ENCODE results near the gene NR6A1. TPM values are rescaled to one million over a fixed set of nuclear protein-coding genes. Genes with fewer than 3 reads are reported as not detected.

Gene NR6A1
- polyA plus RNA-seq, 2 donors, result 0.68 to 1.4 TPM

GRCh38 chr9:124527781-124528180 lies 243.3 kb downstream of the NR6A1 start:
- Histone ChIP-seq H3K27me3 (ENCODE audit: control insufficient read depth in 1 of 2, insufficient read depth in 2 of 2, low read length in 2 of 2) (no peaks in the 10 kb centered on the region), H3K9me3 (ENCODE audit: control insufficient read depth in 2 of 2, insufficient read depth in 1 of 2, low read depth in 1 of 2, low read length in 1 of 2) (no peaks in the 10 kb centered on the region), H3K36me3 (ENCODE audit: control insufficient read depth in 2 of 2, insufficient read depth in 2 of 2, low read length in 1 of 2) (peaks cover 0 to 8% of the 10 kb centered on the region in 2 donors), H3K4me3 (ENCODE audit: low read depth in 1 of 2, low read length in 2 of 2) (no peak overlapping the region), H3K4me1 (ENCODE audit: control insufficient read depth in 2 of 2, insufficient read depth in 2 of 2, low read length in 1 of 2) (no peaks in the 10 kb centered on the region), H3K27ac (ENCODE audit: low read depth in 2 of 2, low read length in 1 of 2) (no peak overlapping the region)
- WGBS, 2 donors, result 83% methylated on average over 3 of the region's 3 CpGs

DNA sequence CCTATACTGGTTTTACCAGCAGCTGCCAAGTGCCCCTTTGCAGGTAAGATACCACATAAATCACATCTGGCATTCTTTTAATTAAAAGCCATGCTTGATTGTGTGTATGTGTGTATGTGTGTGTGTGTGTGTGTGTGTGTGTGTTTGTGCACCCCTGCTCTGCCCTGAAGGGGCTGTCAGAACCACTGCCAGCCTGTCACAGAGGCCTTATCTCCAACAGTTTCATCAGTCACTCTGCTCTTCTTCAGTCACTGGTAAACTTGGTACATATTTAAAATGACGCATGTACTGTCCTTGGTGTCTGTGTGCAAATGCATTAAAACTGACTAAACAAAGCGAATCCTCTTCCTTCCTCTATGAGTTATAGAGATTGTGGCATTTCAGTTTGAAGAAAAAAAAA lies 244.9 kb downstream of the NR6A1 start:
- H3K27ac ChIP-seq (ENCODE audit: low read depth in 2 of 2, low read length in 1 of 2), result no peak overlapping the region
- H3K36me3 ChIP-seq (ENCODE audit: control insufficient read depth in 2 of 2, insufficient read depth in 2 of 2, low read length in 1 of 2), result peaks cover 0 to 5% of the 10 kb centered on the region in 2 donors
- H3K9me3 ChIP-seq (ENCODE audit: control insufficient read depth in 2 of 2, insufficient read depth in 1 of 2, low read depth in 1 of 2, low read length in 1 of 2), result no peaks in the 10 kb centered on the region
- no peaks in the 10 kb centered on the region for H3K27me3 ChIP-seq (ENCODE audit: control insufficient read depth in 1 of 2, insufficient read depth in 2 of 2, low read length in 2 of 2)
- H3K4me1 ChIP-seq (ENCODE audit: control insufficient read depth in 2 of 2, insufficient read depth in 2 of 2, low read length in 1 of 2), result no peaks in the 10 kb centered on the region
- no peak overlapping the region for H3K4me3 ChIP-seq (ENCODE audit: low read depth in 1 of 2, low read length in 2 of 2)
- 90 to 91% methylated on average over 2 of the region's 2 CpGs for WGBS, 2 donors

- H3K36me3 ChIP-seq (ENCODE audit: control insufficient read depth in 2 of 2, insufficient read depth in 2 of 2, low read length in 1 of 2), result peaks cover 0 to 5% of the 10 kb centered on the region in 2 donors
- H3K4me1 ChIP-seq (ENCODE audit: control insufficient read depth in 2 of 2, insufficient read depth in 2 of 2, low read length in 1 of 2), result no peaks in the 10 kb centered on the region
- H3K4me3 ChIP-seq (ENCODE audit: low read depth in 1 of 2, low read length in 2 of 2), result no peak overlapping the region
- no peak overlapping the region for H3K27ac ChIP-seq (ENCODE audit: low read depth in 2 of 2, low read length in 1 of 2)
- WGBS, 2 donors, result 80 to 82% methylated on average over 7 of the region's 7 CpGs
- H3K9me3 ChIP-seq (ENCODE audit: control insufficient read depth in 2 of 2, insufficient read depth in 1 of 2, low read depth in 1 of 2, low read length in 1 of 2), result no peaks in the 10 kb centered on the region
- H3K27me3 ChIP-seq (ENCODE audit: control insufficient read depth in 1 of 2, insufficient read depth in 2 of 2, low read length in 2 of 2), result no peaks in the 10 kb centered on the region
Measured at GRCh38 chr9:124522121-124523098, 248.7 kb downstream of the NR6A1 start.

- H3K36me3 ChIP-seq (ENCODE audit: control insufficient read depth in 2 of 2, insufficient read depth in 2 of 2, low read length in 1 of 2), result peaks cover 0 to 2% of the 10 kb centered on the region in 2 donors
- H3K4me1 ChIP-seq (ENCODE audit: control insufficient read depth in 2 of 2, insufficient read depth in 2 of 2, low read length in 1 of 2), result no peaks in the 10 kb centered on the region
- H3K27me3 ChIP-seq (ENCODE audit: control insufficient read depth in 1 of 2, insufficient read depth in 2 of 2, low read length in 2 of 2), result no peaks in the 10 kb centered on the region
- 86 to 93% methylated on average over 3 of the region's 3 CpGs for WGBS, 2 donors
- no peaks in the 10 kb centered on the region for H3K9me3 ChIP-seq (ENCODE audit: control insufficient read depth in 2 of 2, insufficient read depth in 1 of 2, low read depth in 1 of 2, low read length in 1 of 2)
- H3K4me3 ChIP-seq (ENCODE audit: low read depth in 1 of 2, low read length in 2 of 2), result no peak overlapping the region
- no peak overlapping the region for H3K27ac ChIP-seq (ENCODE audit: low read depth in 2 of 2, low read length in 1 of 2)
Measured at GRCh38 chr9:124521142-124521541, 250.0 kb downstream of the NR6A1 start.

GRCh38 chr9:124520206-124520596 lies 250.9 kb downstream of the NR6A1 start:
- H3K9me3 ChIP-seq (ENCODE audit: control insufficient read depth in 2 of 2, insufficient read depth in 1 of 2, low read depth in 1 of 2, low read length in 1 of 2), result no peaks in the 10 kb centered on the region
- H3K4me1 ChIP-seq (ENCODE audit: control insufficient read depth in 2 of 2, insufficient read depth in 2 of 2, low read length in 1 of 2), result no peaks in the 10 kb centered on the region
- H3K27ac ChIP-seq (ENCODE audit: low read depth in 2 of 2, low read length in 1 of 2), result no peak overlapping the region
- no peaks in the 10 kb centered on the region for H3K36me3 ChIP-seq (ENCODE audit: control insufficient read depth in 2 of 2, insufficient read depth in 2 of 2, low read length in 1 of 2)
- 75 to 83% methylated on average over 7 of the region's 7 CpGs for WGBS, 2 donors
- H3K4me3 ChIP-seq (ENCODE audit: low read depth in 1 of 2, low read length in 2 of 2), result no peak overlapping the region
- H3K27me3 ChIP-seq (ENCODE audit: control insufficient read depth in 1 of 2, insufficient read depth in 2 of 2, low read length in 2 of 2), result no peaks in the 10 kb centered on the region

DNA sequence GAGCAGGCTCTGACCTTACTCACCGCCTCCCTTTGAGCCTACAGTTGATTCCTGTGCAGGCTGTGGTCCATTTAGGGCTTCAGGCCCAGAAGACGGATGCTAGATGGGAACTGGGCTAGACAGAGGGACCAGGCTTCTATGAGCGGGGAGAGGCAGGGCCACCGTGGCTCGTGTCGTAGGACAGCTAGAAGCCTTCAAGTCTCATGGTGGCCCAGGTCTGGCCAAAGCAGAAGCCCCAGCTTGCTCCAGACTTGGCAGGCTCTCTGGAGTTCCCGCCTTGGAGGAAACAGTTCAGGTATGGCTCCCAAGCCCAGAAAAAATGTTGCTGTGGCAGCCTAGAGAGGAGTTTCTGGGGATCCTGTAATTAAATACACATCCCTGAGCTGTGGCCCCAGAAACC lies 253.0 kb downstream of the NR6A1 start:
- H3K4me3 ChIP-seq (ENCODE audit: low read depth in 1 of 2, low read length in 2 of 2), result no peak overlapping the region
- WGBS, 2 donors, result 91 to 97% methylated on average over 7 of the region's 7 CpGs
- no peaks in the 10 kb centered on the region for H3K9me3 ChIP-seq (ENCODE audit: control insufficient read depth in 2 of 2, insufficient read depth in 1 of 2, low read depth in 1 of 2, low read length in 1 of 2)
- H3K27me3 ChIP-seq (ENCODE audit: control insufficient read depth in 1 of 2, insufficient read depth in 2 of 2, low read length in 2 of 2), result no peaks in the 10 kb centered on the region
- no peaks in the 10 kb centered on the region for H3K4me1 ChIP-seq (ENCODE audit: control insufficient read depth in 2 of 2, insufficient read depth in 2 of 2, low read length in 1 of 2)
- no peak overlapping the region for H3K27ac ChIP-seq (ENCODE audit: low read depth in 2 of 2, low read length in 1 of 2)
- no peaks in the 10 kb centered on the region for H3K36me3 ChIP-seq (ENCODE audit: control insufficient read depth in 2 of 2, insufficient read depth in 2 of 2, low read length in 1 of 2)

DNA sequence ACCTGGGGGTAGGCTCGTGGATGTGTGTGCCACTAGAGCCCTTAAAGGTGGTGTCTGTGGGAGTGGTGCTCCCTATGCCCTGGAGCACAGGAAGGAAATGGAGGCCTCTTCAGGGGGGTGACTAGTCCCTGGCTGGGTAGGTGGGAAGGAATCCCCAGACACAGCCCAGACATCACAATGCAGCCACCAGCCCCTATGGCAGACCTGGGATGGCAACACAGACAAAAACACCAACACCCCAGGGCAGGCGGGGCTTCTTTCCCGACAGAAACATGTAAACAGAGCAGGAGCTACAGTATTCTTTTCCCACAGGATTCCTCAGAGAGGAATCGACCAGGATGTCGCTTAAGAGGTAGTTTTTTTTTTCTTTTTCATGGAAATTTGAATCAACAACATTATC lies 253.5 kb downstream of the NR6A1 start:
- Histone ChIP-seq H3K27me3 (ENCODE audit: control insufficient read depth in 1 of 2, insufficient read depth in 2 of 2, low read length in 2 of 2) (no peaks in the 10 kb centered on the region), H3K9me3 (ENCODE audit: control insufficient read depth in 2 of 2, insufficient read depth in 1 of 2, low read depth in 1 of 2, low read length in 1 of 2) (no peaks in the 10 kb centered on the region), H3K4me1 (ENCODE audit: control insufficient read depth in 2 of 2, insufficient read depth in 2 of 2, low read length in 1 of 2) (no peaks in the 10 kb centered on the region), H3K4me3 (ENCODE audit: low read depth in 1 of 2, low read length in 2 of 2) (no peak overlapping the region), H3K36me3 (ENCODE audit: control insufficient read depth in 2 of 2, insufficient read depth in 2 of 2, low read length in 1 of 2) (no peaks in the 10 kb centered on the region), H3K27ac (ENCODE audit: low read depth in 2 of 2, low read length in 1 of 2) (no peak overlapping the region)
- 77 to 82% methylated on average over 5 of the region's 5 CpGs for WGBS, 2 donors

- H3K36me3 ChIP-seq (ENCODE audit: control insufficient read depth in 2 of 2, insufficient read depth in 2 of 2, low read length in 1 of 2), result no peaks in the 10 kb centered on the region
Measured at GRCh38 chr9:124514874-124515273, 256.2 kb downstream of the NR6A1 start.

DNA sequence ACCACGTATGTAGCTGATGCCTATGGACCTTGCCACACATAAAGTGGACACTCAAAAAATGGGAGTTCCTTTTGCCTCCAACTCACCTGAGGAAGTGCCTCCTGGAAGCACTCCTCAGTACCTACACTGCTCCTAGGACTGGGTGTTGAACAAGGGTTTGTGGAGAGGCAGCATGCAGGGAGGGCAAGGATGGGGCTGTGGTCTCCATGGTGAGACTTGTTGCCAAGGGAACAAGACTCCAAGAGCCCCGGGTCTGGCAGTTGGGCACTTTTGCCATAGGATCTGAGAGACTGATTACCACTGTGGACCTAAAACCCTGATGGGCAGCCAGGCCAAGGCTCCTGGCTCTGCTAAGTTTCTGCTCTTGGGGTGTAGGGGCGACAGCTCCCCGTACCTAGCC lies 257.0 kb downstream of the NR6A1 start:
- whole genome bisulfite sequencing, 2 donors, result 75 to 82% methylated on average over 4 of the region's 4 CpGs
- Histone ChIP-seq H3K36me3 (ENCODE audit: control insufficient read depth in 2 of 2, insufficient read depth in 2 of 2, low read length in 1 of 2) (no peaks in the 10 kb centered on the region), H3K27ac (ENCODE audit: low read depth in 2 of 2, low read length in 1 of 2) (no peak overlapping the region), H3K27me3 (ENCODE audit: control insufficient read depth in 1 of 2, insufficient read depth in 2 of 2, low read length in 2 of 2) (no peaks in the 10 kb centered on the region), H3K4me1 (ENCODE audit: control insufficient read depth in 2 of 2, insufficient read depth in 2 of 2, low read length in 1 of 2) (peaks cover 0 to 3% of the 10 kb centered on the region in 2 donors), H3K9me3 (ENCODE audit: control insufficient read depth in 2 of 2, insufficient read depth in 1 of 2, low read depth in 1 of 2, low read length in 1 of 2) (no peaks in the 10 kb centered on the region), H3K4me3 (ENCODE audit: low read depth in 1 of 2, low read length in 2 of 2) (no peak overlapping the region)

More at GRCh38 chr9:124514874-124515273, 256.2 kb downstream of the NR6A1 start:
- Histone ChIP-seq H3K4me1 (ENCODE audit: control insufficient read depth in 2 of 2, insufficient read depth in 2 of 2, low read length in 1 of 2) (peaks cover 0 to 3% of the 10 kb centered on the region in 2 donors), H3K27ac (ENCODE audit: low read depth in 2 of 2, low read length in 1 of 2) (no peak overlapping the region), H3K4me3 (ENCODE audit: low read depth in 1 of 2, low read length in 2 of 2) (no peak overlapping the region), H3K27me3 (ENCODE audit: control insufficient read depth in 1 of 2, insufficient read depth in 2 of 2, low read length in 2 of 2) (no peaks in the 10 kb centered on the region), H3K9me3 (ENCODE audit: control insufficient read depth in 2 of 2, insufficient read depth in 1 of 2, low read depth in 1 of 2, low read length in 1 of 2) (no peaks in the 10 kb centered on the region)
- 77 to 81% methylated on average over 5 of the region's 5 CpGs for WGBS, 2 donors

Measured in esophagus (tissue), 2 donors.